ENCODE data around the gene CC2D1B. TPM values are rescaled to one million over a fixed set of nuclear protein-coding genes. Genes with fewer than 3 reads are reported as not detected.

Gene CC2D1B
- total and polyA plus RNA-seq, 12 donors = 23.8 to 43.0 (median 30.5) TPM

DNA sequence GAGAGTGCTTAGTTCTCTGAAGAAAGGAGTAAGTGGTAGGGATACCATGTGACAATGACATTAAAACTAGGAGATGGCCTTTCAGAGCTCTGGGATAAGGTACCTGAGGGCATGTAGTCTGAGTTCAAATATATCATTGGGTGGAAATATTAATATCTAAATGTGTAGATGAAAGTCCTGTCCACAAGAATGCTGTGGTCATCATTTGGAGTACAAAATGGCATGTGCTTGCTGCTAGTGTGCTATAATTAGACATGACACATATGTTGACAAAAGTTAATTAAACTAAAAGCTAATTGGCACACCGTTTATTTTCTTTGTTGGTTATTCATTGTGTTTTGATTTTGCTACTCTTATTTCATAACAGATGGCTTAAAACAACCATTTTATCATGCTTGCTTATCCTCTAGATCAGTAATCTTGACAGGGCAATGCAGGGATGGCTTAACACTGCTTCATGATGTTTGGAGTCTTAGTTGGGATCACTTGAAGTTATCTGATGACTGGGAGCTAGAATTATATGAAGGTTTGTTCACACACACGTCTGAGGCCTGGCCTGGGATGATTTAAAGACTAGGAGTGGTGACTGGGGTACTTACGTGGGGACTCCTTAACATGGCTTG, 31.0 kb downstream of the CC2D1B start:
- intact Hi-C loops (cut with DNase I) = no loop called here
- TF ChIP-seq POLR2A (IDR thresholded peaks at IDR 0.05) = no peak
- TF ChIP-seq, protein P1, sequence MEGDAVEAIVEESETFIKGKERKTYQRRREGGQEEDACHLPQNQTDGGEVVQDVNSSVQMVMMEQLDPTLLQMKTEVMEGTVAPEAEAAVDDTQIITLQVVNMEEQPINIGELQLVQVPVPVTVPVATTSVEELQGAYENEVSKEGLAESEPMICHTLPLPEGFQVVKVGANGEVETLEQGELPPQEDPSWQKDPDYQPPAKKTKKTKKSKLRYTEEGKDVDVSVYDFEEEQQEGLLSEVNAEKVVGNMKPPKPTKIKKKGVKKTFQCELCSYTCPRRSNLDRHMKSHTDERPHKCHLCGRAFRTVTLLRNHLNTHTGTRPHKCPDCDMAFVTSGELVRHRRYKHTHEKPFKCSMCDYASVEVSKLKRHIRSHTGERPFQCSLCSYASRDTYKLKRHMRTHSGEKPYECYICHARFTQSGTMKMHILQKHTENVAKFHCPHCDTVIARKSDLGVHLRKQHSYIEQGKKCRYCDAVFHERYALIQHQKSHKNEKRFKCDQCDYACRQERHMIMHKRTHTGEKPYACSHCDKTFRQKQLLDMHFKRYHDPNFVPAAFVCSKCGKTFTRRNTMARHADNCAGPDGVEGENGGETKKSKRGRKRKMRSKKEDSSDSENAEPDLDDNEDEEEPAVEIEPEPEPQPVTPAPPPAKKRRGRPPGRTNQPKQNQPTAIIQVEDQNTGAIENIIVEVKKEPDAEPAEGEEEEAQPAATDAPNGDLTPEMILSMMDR (IDR thresholded peaks at IDR 0.05) = no peak
- Histone ChIP-seq H3K27ac (no peak overlapping the region), H3K4me1 (replicated peaks in 1 of 2) (no peaks in the 10 kb centered on the region), H3K4me3 (no peak overlapping the region), H3K27me3 (no peaks in the 10 kb centered on the region), H3K36me3 (replicated peaks in 1 of 2) (peaks cover 0 to 4% of the 10 kb centered on the region in 2 donors), H3K9me3 (replicated peaks in 1 of 3) (no peaks in the 10 kb centered on the region)
- no peak for DNase-seq
- WGBS, 4 donors = 84 to 98% (median 90%) methylated on average over 3 of the region's 3 CpGs

DNA sequence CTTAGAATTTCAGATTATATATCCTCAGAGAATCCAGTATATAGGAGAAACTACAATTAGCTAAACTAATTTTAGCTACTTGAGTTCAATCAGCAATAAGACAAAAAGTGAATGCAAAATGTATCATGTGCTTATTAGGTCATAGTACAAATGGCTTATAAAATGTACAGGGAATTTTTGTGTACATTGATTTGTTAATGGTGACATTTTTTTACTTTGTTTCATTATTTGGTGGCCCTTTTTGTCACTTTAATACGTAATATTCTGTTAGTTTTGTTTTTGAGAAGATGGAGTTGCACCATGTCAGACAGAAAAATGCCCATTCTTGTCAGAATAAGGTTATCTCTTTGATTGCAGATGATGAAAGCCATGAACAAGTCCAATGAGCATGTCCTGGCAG, 33.6 kb downstream of the CC2D1B start:
- no peaks in the 10 kb centered on the region for H3K27me3 ChIP-seq
- intact Hi-C loops (cut with DNase I) = no loop called here

DNA sequence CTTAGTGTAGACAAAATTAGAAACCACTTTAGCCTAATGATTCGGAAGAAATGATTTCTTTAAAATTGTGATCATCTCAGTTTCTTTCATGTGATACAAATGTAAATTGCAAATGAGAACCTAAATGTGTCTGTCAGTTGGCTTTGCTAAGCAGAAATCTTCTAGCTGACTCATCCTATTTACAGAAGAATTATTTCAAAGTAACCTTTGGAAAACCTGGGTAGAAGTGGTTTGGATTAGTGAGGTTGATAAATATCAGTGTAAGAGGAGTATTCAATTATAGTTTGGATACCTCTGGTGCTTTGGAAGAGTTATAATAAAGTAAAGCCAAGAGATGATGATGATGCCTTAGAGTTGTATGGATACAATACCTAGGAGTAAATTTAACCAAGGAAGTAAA, 37.4 kb downstream of the CC2D1B start:
- Histone ChIP-seq H3K36me3 (replicated peaks in 1 of 2) (no peaks in the 10 kb centered on the region), H3K4me3 (no peak overlapping the region), H3K4me1 (replicated peaks in 1 of 2) (peaks cover 0 to 4% of the 10 kb centered on the region in 2 donors), H3K27me3 (no peaks in the 10 kb centered on the region), H3K9me3 (replicated peaks in 1 of 3) (no peaks in the 10 kb centered on the region), H3K27ac (no peak overlapping the region)
- TF ChIP-seq, protein P1 (IDR thresholded peaks at IDR 0.05) = no peak
- no peak for TF ChIP-seq POLR2A (IDR thresholded peaks at IDR 0.05)
- no peak for DNase-seq
- 87 to 100% (median 96%) methylated on average over 1 of the region's 1 CpG for WGBS, 4 donors
- intact Hi-C loops (cut with DNase I) = no loop called here

More for the DNA sequence above, 33.6 kb downstream of the CC2D1B start:
- Histone ChIP-seq H3K4me1 (replicated peaks in 1 of 2) (peaks cover 0 to 4% of the 10 kb centered on the region in 2 donors), H3K9me3 (replicated peaks in 1 of 3) (no peaks in the 10 kb centered on the region), H3K27ac (no peak overlapping the region), H3K4me3 (no peak overlapping the region), H3K36me3 (replicated peaks in 1 of 2) (peaks cover 0 to 4% of the 10 kb centered on the region in 2 donors)
- no peak for DNase-seq
- no peak for TF ChIP-seq POLR2A (IDR thresholded peaks at IDR 0.05)
- TF ChIP-seq, protein P1 (IDR thresholded peaks at IDR 0.05) = no peak
- 79 to 98% (median 91%) methylated on average over 1 of the region's 1 CpG for WGBS, 4 donors

DNA sequence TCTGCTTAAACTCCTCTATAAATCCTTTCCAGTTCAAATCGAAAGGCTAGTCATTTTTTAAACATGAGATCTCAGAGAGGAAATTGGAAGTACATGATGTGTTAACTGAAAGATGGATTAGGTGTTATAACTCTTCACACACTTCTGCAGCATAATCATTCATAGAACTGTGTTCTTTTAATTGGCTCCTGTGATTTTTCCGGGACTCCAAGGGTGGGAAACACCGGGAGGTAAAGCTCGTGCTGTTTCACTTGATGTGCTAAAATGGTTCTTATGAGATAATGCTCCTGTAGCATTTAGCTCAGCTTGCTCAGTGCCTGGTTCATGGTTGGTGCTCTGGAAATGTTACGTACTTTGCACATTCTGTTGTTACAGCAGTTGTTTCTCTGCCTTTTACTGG, 40.2 kb downstream of the CC2D1B start:
- Histone ChIP-seq H3K27ac (no peak overlapping the region), H3K4me3 (no peak overlapping the region), H3K36me3 (replicated peaks in 1 of 2) (no peaks in the 10 kb centered on the region), H3K27me3 (no peaks in the 10 kb centered on the region), H3K4me1 (replicated peaks in 1 of 2) (peaks cover 0 to 4% of the 10 kb centered on the region in 2 donors), H3K9me3 (replicated peaks in 1 of 3) (no peaks in the 10 kb centered on the region)
- TF ChIP-seq, protein P1 (IDR thresholded peaks at IDR 0.05) = no peak
- no peak for TF ChIP-seq POLR2A (IDR thresholded peaks at IDR 0.05)
- intact Hi-C loops (cut with DNase I) = no loop called here
- DNase-seq = no peak
- WGBS, 4 donors = 86 to 97% (median 88%) methylated on average over 5 of the region's 5 CpGs
